Measurements from ENCODE around the gene ABHD12B.

- no peak for TF ChIP-seq EZH2 (IDR thresholded peaks at IDR 0.05; ENCODE audit: low read depth)
- TF ChIP-seq CTCF (conservative IDR thresholded peaks at IDR 0.05), result no peak
Observed at GRCh38 chr14:50837850-50838470, 33.9 kb upstream of the ABHD12B start.

Measured in PC-9 (cell line).